Calu3 (cell line): ENCODE data around the gene CLIC3. TPM values are rescaled to one million over a fixed set of nuclear protein-coding genes. Genes with fewer than 3 reads are reported as not detected.

Experiments
- BruUV-seq: library from RNA; stranded (reverse); fragments of 400-500 nt; replicated peaks from 2 replicates; lab custom pipeline; 2021; lab: Mats Ljungman, UMichigan
- CTCF ChIA-PET: fragments of 300-600 bp; sonication (Branson Sonifier 250); formaldehyde crosslinking; loops from one replicate; lab custom pipeline; 2022; ENCODE audit warnings: antibody characterized with exemption; lab: Charles Lee
- DNase-seq: peaks from one replicate; pipeline ENCODE4 v3.0.0; 2022
- H3K27ac Mint-ChIP-seq: one replicate; pipeline ENCODE4 v1.8.0; 2022; ENCODE audit warnings: mixed read lengths; ENCODE audit not compliant: unreplicated experiment
- H3K27me3 Mint-ChIP-seq: one replicate; pipeline ENCODE4 v1.8.0; 2022; ENCODE audit warnings: mixed read lengths; ENCODE audit not compliant: unreplicated experiment
- H3K36me3 Mint-ChIP-seq: one replicate; pipeline ENCODE4 v1.8.0; 2022; ENCODE audit warnings: mild to moderate bottlenecking, moderate library complexity, mixed read lengths; ENCODE audit not compliant: insufficient read depth, unreplicated experiment
- H3K4me1 Mint-ChIP-seq: one replicate; pipeline ENCODE4 v1.8.0; 2022; ENCODE audit warnings: mild to moderate bottlenecking, low read depth, mixed read lengths; ENCODE audit not compliant: unreplicated experiment
- H3K4me3 Mint-ChIP-seq: one replicate; pipeline ENCODE4 v1.8.0; 2022; ENCODE audit warnings: mild to moderate bottlenecking, low read depth, moderate library complexity, mixed read lengths; ENCODE audit not compliant: unreplicated experiment
- H3K9me3 Mint-ChIP-seq: one replicate; pipeline ENCODE4 v1.8.0; 2022; ENCODE audit warnings: low read depth, mixed read lengths; ENCODE audit not compliant: unreplicated experiment
- CTCF ChIP-seq: fragments of 200-600 bp; IDR thresholded peaks from one replicate; pipeline ENCODE4 v1.8.0; 2022; ENCODE audit warnings: antibody characterized with exemption; ENCODE audit not compliant: unreplicated experiment
- intact Hi-C: fragments of 100-400 bp; cut with micrococcal nuclease; formaldehyde crosslinking; loops from one replicate; pipeline ENCODE4 v1.10.0; 2022; ENCODE audit not compliant: unreplicated experiment
- total RNA-seq: library from RNA; stranded (reverse); gene quantifications from 2 replicates; pipeline ENCODE4 v1.2.3, GENCODE V29; 2022

CLIC3 gene
- total RNA-seq, 1 experiment from 2014 or later, result 0.35 TPM

- no TSS peak for BruUV-seq
- no peak for TF ChIP-seq CTCF
- Mint-ChIP-seq H3K27ac (no peak overlapping the region), H3K9me3 (no peaks in the 10 kb centered on the region), H3K36me3 (peaks cover 17% of the 10 kb centered on the region), H3K27me3 (no peaks in the 10 kb centered on the region), H3K4me1 (no peaks in the 10 kb centered on the region), H3K4me3 (no peak overlapping the region)
- intact Hi-C loops, result no loop called here
- CTCF ChIA-PET, result interaction anchor here (0.6 kb wide), 1 partner anchor 53 kb away, joined by 8 read pairs; no protein-coding TSS in a partner anchor
- DNase-seq, result no peak
Measured at GRCh38 chr9:137020771-137021567, 24.6 kb upstream of the CLIC3 start.

GRCh38 chr9:137019891-137020683 is 23.7 kb upstream of the CLIC3 start:
- intact Hi-C loops, result no loop called here

GRCh38 chr9:137018761-137019559 is 22.6 kb upstream of the CLIC3 start:
- TF ChIP-seq CTCF, result no peak
- Mint-ChIP-seq H3K36me3 (peaks cover 20% of the 10 kb centered on the region), H3K27me3 (no peaks in the 10 kb centered on the region), H3K4me3 (no peak overlapping the region), H3K27ac (no peak overlapping the region), H3K4me1 (no peaks in the 10 kb centered on the region), H3K9me3 (no peaks in the 10 kb centered on the region)
- no TSS peak for BruUV-seq
- no peak for DNase-seq
- intact Hi-C loops, result no loop called here
- CTCF ChIA-PET, result interaction anchor here (0.6 kb wide), 1 partner anchor 81 kb away, joined by 5 read pairs; no protein-coding TSS in a partner anchor

More at GRCh38 chr9:137019891-137020683, 23.7 kb upstream of the CLIC3 start:
- no peak overlapping the region for H3K27ac Mint-ChIP-seq
- H3K36me3 Mint-ChIP-seq, result peaks cover 19% of the 10 kb centered on the region
- CTCF ChIA-PET, result no interaction called here
- H3K27me3 Mint-ChIP-seq, result no peaks in the 10 kb centered on the region
- H3K4me1 Mint-ChIP-seq, result no peaks in the 10 kb centered on the region
- no peak overlapping the region for H3K4me3 Mint-ChIP-seq
- TF ChIP-seq CTCF, result no peak
- no peak for DNase-seq
- H3K9me3 Mint-ChIP-seq, result no peaks in the 10 kb centered on the region
- no TSS peak for BruUV-seq
